Anterior cingulate cortex (tissue), 58 donors: ENCODE results near the gene P4HTM.
A peak's percentile ranks its signal among the peaks of the same experiment; 100 is the strongest.

Experiments used
- DNase-seq, 58 donors: peaks; one replicate each; lab custom pipeline; 2025; lab: John Stamatoyannopoulos, UW

Gene P4HTM

GRCh38 chr3:48989796-48990635 lies at the start of gene P4HTM:
Gene P4HTM (plus strand): TSS chr3:48990241. CDS start chr3:48990257, 16 bp downstream.
- peak; percentile 74 to 93 (median 87) for DNase-seq

GRCh38 chr3:48945432-48945831 lies 44.6 kb upstream of the P4HTM start:
- no peak for DNase-seq

GRCh38 chr3:48945891-48946549 lies 44.0 kb upstream of the P4HTM start:
- no peak for DNase-seq

- DNase-seq, result no peak
Measured at GRCh38 chr3:48949376-48949717, 40.7 kb upstream of the P4HTM start.

GRCh38 chr3:48950051-48950450 lies 40.0 kb upstream of the P4HTM start:
- no peak for DNase-seq

GRCh38 chr3:48951764-48952163 lies 38.3 kb upstream of the P4HTM start:
- no peak for DNase-seq

GRCh38 chr3:48952510-48953118 lies 37.4 kb upstream of the P4HTM start:
- DNase-seq, result peak in 2 of 58 donors; percentile 2 to 6

GRCh38 chr3:48957006-48957705 lies 32.9 kb upstream of the P4HTM start:
- DNase-seq, result no peak

GRCh38 chr3:48960841-48961413 lies 29.1 kb upstream of the P4HTM start:
- DNase-seq, result no peak

GRCh38 chr3:48962340-48962739 lies 27.7 kb upstream of the P4HTM start:
- DNase-seq, result no peak

- DNase-seq, result peak in 4 of 58 donors; percentile 3 to 14 (median 4)
Measured at GRCh38 chr3:48962939-48963338, 27.1 kb upstream of the P4HTM start.

GRCh38 chr3:48963591-48963990 lies 26.4 kb upstream of the P4HTM start:
- DNase-seq, result no peak

- no peak for DNase-seq
Measured at GRCh38 chr3:48966367-48966766, 23.7 kb upstream of the P4HTM start.

- DNase-seq, result peak in 26 of 58 donors; percentile 10 to 66 (median 27)
Measured at GRCh38 chr3:48966876-48967361, 23.1 kb upstream of the P4HTM start.

GRCh38 chr3:48970586-48970985 lies 19.5 kb upstream of the P4HTM start:
- DNase-seq, result no peak

- no peak for DNase-seq
Measured at GRCh38 chr3:48974076-48974864, 15.8 kb upstream of the P4HTM start.

GRCh38 chr3:48979451-48979850 lies 10.6 kb upstream of the P4HTM start:
- no peak for DNase-seq

GRCh38 chr3:48980295-48980694 lies 9.7 kb upstream of the P4HTM start:
- DNase-seq, result no peak

GRCh38 chr3:48982016-48982415 lies 8.0 kb upstream of the P4HTM start:
- DNase-seq, result no peak

- no peak for DNase-seq
Measured at GRCh38 chr3:48982686-48983085, 7.4 kb upstream of the P4HTM start.
